GM23338 (cell line): ENCODE data around the gene HARS2.

Source experiments
- CREB1 ChIP-seq: fragments of 250-450 bp; sonication (Bioruptor Pico); IDR thresholded peaks from 2 replicates; pipeline ENCODE4 v1.5.0; 2020; ENCODE audit warnings: low read depth, mild to moderate bottlenecking, moderate library complexity
- EZH2 ChIP-seq: fragments of 200-600 bp; sonication (generic); IDR thresholded peaks from one replicate; pipeline ENCODE4 v1.8.0; 2017; ENCODE audit warnings: antibody characterized with exemption, mild to moderate bottlenecking, low read depth; ENCODE audit not compliant: unreplicated experiment
- TF ChIP-seq, protein P1 (sequence below), 2 experiments: fragments of 200-600 bp in 1 of 2; sonication (generic) in 1 of 2; conservative IDR thresholded peaks; 2 replicates each; pipeline versions ENCODE4 v1.5.1 to v1.6.1; 2016 to 2017; ENCODE audit warnings: antibody characterized with exemption in 2 of 2, low read depth in 2 of 2, mild to moderate bottlenecking in 2 of 2, moderate library complexity in 1 of 2

DNA sequence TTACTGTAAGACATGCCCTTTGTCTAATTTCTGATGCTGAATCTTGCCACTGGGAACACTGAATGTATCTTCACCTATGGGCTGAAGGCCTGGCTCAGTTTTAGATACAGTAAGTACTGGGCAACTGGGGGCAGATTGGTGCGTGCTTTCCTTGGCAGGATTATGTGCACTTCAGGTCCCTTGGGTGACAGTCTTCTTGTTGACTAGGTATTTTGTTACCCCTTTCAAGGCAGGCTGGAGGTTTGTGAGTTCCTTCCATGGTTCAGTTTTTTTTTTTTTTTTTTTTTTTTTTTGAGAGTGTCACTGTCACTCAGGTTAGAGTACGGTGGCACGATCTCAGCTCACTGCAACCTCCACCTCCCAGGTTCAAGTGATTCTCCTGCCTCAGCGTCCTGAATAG is 16.6 kb downstream of the HARS2 start:
- no peak for TF ChIP-seq EZH2
- TF ChIP-seq CREB1 (CRISPR knock-in tag) = no peak
- TF ChIP-seq, protein P1, sequence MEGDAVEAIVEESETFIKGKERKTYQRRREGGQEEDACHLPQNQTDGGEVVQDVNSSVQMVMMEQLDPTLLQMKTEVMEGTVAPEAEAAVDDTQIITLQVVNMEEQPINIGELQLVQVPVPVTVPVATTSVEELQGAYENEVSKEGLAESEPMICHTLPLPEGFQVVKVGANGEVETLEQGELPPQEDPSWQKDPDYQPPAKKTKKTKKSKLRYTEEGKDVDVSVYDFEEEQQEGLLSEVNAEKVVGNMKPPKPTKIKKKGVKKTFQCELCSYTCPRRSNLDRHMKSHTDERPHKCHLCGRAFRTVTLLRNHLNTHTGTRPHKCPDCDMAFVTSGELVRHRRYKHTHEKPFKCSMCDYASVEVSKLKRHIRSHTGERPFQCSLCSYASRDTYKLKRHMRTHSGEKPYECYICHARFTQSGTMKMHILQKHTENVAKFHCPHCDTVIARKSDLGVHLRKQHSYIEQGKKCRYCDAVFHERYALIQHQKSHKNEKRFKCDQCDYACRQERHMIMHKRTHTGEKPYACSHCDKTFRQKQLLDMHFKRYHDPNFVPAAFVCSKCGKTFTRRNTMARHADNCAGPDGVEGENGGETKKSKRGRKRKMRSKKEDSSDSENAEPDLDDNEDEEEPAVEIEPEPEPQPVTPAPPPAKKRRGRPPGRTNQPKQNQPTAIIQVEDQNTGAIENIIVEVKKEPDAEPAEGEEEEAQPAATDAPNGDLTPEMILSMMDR (conservative IDR thresholded peaks at IDR 0.05; ENCODE audit: low read depth in 2 of 2) = no peak
